ENCODE results near the gene ART3. TPM values are rescaled to one million over a fixed set of nuclear protein-coding genes. Genes with fewer than 3 reads are reported as not detected.
A peak's percentile ranks its signal among the peaks of the same experiment; 100 is the strongest.

The ART3 gene
- total and polyA plus RNA-seq, 9 of the 15 experiments (the other 6 are each of a cell fraction or from before 2014, with no cell fraction given) = 0.69 to 1.4 (median 1.1) TPM; not detected in 1

DNA sequence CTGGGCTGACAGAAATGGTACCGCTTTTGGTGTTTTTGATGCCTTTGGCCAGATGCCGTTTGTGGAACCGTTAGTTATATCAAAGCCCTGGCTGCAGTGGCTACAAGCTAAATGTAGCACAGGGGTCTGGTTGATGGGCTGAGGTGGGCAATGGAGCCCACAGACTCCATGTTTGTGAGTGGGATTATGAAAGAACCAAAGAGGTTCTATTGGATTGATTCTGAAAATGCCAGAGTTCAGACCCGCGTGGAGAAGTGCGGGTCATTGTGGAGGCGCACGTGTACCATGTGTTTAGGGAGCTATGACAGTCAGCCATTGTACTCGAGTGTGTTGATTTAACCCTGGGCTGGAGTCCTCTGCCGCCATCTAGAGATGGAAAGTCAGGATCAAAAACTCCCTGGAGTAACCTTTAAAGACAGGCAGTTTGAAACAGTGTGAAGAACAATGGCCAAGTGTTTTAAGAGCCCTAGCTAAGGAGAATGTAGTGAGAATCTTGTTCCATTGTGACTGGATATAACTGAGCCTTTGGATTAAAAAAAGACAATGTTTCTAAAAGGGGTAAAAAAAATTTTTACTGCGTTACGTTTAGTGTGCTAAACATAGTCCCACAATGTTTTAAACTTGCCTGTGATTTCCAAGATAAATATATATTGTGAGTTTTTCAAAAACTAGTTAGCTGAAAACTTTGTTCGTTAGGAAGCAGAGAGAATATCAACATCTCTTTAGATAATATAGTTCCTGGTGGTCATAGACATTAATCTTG lies 12.7 kb downstream of the ART3 start (continued):
- TF ChIP-seq, protein P1, sequence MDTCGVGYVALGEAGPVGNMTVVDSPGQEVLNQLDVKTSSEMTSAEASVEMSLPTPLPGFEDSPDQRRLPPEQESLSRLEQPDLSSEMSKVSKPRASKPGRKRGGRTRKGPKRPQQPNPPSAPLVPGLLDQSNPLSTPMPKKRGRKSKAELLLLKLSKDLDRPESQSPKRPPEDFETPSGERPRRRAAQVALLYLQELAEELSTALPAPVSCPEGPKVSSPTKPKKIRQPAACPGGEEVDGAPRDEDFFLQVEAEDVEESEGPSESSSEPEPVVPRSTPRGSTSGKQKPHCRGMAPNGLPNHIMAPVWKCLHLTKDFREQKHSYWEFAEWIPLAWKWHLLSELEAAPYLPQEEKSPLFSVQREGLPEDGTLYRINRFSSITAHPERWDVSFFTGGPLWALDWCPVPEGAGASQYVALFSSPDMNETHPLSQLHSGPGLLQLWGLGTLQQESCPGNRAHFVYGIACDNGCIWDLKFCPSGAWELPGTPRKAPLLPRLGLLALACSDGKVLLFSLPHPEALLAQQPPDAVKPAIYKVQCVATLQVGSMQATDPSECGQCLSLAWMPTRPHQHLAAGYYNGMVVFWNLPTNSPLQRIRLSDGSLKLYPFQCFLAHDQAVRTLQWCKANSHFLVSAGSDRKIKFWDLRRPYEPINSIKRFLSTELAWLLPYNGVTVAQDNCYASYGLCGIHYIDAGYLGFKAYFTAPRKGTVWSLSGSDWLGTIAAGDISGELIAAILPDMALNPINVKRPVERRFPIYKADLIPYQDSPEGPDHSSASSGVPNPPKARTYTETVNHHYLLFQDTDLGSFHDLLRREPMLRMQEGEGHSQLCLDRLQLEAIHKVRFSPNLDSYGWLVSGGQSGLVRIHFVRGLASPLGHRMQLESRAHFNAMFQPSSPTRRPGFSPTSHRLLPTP (IDR thresholded peaks at IDR 0.05; ENCODE audit: borderline replicate concordance, extremely low read depth, insufficient read length) = no peak
- TF ChIP-seq L3MBTL2 (IDR thresholded peaks at IDR 0.05) (peak; percentile 95), NCOA2 (IDR thresholded peaks at IDR 0.05; ENCODE audit: partially characterized antibody in 2 of 2) (no peak), NCOA4 (IDR thresholded peaks at IDR 0.05; ENCODE audit: partially characterized antibody) (no peak), LCOR (CRISPR knock-in tag; IDR thresholded peaks at IDR 0.05) (no peak), POLR2AphosphoS2 (IDR thresholded peaks at IDR 0.05; ENCODE audit: low read length) (no peak), ZNF764 (CRISPR knock-in tag; IDR thresholded peaks at IDR 0.05; ENCODE audit: low read depth) (no peak), FUS (optimal IDR thresholded peaks at IDR 0.05; ENCODE audit: low read depth, low read length) (no peak), RFX7 (CRISPR knock-in tag; IDR thresholded peaks at IDR 0.05) (no peak), HOXB6 (CRISPR knock-in tag; IDR thresholded peaks at IDR 0.05; ENCODE audit: borderline replicate concordance) (no peak), KAT8 (IDR thresholded peaks at IDR 0.05; ENCODE audit: low read depth) (no peak), ZNF23 (CRISPR knock-in tag; IDR thresholded peaks at IDR 0.05) (no peak), SAFB (IDR thresholded peaks at IDR 0.05; ENCODE audit: borderline replicate concordance, low read depth, low read length) (no peak), SREBF2 (CRISPR knock-in tag; IDR thresholded peaks at IDR 0.05) (no peak), ZNF668 (CRISPR knock-in tag; IDR thresholded peaks at IDR 0.05) (no peak), TARDBP (IDR thresholded peaks at IDR 0.05) (no peak), SRSF7 (optimal IDR thresholded peaks at IDR 0.05; ENCODE audit: low read depth, low read length) (no peak), BDP1 (IDR thresholded peaks at IDR 0.05; ENCODE audit: insufficient read depth, insufficient read length) (no peak)
- TF ChIP-seq, protein P2, sequence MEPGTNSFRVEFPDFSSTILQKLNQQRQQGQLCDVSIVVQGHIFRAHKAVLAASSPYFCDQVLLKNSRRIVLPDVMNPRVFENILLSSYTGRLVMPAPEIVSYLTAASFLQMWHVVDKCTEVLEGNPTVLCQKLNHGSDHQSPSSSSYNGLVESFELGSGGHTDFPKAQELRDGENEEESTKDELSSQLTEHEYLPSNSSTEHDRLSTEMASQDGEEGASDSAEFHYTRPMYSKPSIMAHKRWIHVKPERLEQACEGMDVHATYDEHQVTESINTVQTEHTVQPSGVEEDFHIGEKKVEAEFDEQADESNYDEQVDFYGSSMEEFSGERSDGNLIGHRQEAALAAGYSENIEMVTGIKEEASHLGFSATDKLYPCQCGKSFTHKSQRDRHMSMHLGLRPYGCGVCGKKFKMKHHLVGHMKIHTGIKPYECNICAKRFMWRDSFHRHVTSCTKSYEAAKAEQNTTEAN (CRISPR knock-in tag; IDR thresholded peaks at IDR 0.05) = no peak
- TF ChIP-seq, protein P3, sequence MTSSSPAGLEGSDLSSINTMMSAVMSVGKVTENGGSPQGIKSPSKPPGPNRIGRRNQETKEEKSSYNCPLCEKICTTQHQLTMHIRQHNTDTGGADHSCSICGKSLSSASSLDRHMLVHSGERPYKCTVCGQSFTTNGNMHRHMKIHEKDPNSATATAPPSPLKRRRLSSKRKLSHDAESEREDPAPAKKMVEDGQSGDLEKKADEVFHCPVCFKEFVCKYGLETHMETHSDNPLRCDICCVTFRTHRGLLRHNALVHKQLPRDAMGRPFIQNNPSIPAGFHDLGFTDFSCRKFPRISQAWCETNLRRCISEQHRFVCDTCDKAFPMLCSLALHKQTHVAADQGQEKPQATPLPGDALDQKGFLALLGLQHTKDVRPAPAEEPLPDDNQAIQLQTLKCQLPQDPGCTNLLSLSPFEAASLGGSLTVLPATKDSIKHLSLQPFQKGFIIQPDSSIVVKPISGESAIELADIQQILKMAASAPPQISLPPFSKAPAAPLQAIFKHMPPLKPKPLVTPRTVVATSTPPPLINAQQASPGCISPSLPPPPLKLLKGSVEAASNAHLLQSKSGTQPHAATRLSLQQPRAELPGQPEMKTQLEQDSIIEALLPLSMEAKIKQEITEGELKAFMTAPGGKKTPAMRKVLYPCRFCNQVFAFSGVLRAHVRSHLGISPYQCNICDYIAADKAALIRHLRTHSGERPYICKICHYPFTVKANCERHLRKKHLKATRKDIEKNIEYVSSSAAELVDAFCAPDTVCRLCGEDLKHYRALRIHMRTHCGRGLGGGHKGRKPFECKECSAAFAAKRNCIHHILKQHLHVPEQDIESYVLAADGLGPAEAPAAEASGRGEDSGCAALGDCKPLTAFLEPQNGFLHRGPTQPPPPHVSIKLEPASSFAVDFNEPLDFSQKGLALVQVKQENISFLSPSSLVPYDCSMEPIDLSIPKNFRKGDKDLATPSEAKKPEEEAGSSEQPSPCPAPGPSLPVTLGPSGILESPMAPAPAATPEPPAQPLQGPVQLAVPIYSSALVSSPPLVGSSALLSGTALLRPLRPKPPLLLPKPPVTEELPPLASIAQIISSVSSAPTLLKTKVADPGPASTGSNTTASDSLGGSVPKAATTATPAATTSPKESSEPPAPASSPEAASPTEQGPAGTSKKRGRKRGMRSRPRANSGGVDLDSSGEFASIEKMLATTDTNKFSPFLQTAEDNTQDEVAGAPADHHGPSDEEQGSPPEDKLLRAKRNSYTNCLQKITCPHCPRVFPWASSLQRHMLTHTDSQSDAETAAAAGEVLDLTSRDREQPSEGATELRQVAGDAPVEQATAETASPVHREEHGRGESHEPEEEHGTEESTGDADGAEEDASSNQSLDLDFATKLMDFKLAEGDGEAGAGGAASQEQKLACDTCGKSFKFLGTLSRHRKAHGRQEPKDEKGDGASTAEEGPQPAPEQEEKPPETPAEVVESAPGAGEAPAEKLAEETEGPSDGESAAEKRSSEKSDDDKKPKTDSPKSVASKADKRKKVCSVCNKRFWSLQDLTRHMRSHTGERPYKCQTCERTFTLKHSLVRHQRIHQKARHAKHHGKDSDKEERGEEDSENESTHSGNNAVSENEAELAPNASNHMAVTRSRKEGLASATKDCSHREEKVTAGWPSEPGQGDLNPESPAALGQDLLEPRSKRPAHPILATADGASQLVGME (CRISPR knock-in tag; IDR thresholded peaks at IDR 0.05) = no peak
